GM21825 (cell line): ENCODE results near the gene TECRL.

Experiments
- ATAC-seq: cut with Tn5 transposase; IDR thresholded peaks from one replicate; pipeline ENCODE4 v1.9.1; 2021; ENCODE audit warnings: mild to moderate bottlenecking, moderate library complexity; ENCODE audit not compliant: unreplicated experiment

Gene TECRL

DNA sequence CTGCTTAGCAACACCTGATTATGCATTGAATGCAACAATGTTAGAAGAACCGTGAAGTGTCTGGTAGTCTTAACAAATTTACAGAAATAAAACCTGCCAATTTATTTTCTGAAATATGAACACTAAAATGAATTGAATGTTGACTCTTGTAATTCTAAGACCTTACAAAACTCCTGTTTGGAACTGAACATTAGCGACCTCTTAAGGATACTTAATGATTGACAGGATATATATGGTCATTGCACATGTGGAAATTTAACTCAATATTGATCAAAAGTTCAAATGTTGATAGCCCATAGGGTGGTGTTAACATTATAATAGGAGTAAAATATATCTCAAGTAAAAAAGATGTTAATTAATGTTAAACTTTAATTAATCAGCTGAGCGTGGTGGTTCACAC is 79.1 kb downstream of the TECRL start:
- no peak for ATAC-seq

DNA sequence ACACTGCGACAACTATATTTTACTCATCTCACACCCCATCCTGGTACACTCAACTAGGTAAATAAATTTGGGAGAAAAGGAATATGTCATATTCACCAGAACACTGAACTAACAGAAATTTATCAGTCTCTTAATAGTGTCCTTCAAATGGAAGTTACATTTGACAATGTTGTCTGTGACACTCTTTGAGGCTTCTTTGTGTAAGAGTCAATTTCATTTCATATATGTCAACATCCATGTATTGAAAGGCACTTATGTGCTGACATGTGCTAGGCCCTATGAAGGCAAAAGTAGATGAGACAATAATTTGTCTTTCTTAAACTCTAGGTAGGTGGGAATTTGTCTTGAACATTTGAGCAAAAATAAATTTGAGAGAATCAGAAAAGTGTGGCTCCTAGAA is 82.0 kb downstream of the TECRL start:
- no peak for ATAC-seq

DNA sequence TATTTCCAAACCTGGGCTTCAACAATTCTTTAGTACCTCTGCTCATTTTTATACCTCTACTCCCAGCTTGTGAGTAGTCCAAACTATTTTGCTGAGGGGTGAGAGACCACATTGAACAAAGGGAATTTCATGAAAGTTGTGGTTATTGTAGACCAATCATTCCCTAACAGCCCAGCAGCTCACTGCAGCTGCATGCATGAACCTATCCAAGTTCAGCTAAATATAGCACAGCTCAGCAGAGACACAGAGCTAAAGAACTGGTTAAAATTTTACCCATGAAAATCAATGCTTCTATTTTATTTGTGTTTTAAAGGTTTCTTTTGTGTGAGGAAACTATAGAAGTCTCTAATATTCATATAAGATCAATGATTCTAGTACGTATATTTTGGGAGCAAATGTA is 82.7 kb downstream of the TECRL start:
- ATAC-seq, result no peak

DNA sequence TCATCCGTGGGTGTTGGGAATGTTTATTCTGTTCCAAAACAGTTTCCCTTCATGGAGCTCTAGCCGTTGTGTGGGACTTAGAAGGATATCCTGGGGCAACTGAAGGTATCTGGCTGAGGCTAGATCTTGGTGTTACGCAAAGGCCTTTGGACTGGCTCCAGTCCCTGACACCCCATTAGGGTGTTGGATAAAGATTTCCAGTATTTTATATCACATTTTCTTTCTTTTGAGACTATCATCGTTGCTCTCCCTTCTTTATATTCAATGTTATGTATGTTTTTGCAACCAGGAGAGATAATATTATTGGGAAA is 103.0 kb downstream of the TECRL start:
- ATAC-seq, result no peak

DNA sequence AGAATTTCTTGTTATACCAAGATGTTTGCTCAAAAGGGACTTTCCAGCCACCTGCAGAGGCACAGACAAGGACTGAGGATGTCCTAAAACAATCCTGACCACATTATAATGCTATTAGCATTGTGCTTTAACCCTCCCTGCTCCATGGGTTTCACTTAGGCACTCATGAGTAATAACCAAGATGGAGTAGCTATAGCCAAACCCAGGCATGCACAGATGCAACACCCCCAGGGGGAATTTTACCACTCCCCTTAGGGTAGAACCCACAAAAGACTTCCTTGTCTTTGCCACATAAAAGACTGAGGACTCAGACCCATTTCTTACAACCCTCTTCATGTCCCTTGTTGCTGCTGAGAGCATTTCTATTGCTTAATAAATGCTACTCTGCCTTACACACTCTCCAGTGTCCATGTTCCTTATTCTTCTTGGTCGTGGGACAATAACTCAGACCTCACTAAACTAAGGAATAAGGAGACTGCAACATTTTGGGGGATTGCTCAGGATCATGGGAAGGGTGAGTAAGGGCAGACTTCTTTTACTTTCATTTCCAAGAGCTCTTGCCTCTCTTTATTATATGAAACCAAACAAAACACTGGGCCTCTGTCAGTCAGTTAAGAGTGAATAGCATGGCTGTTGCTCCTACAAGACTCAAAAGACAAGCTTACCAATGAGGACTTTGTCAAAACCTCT is 103.5 kb downstream of the TECRL start:
- no peak for ATAC-seq

DNA sequence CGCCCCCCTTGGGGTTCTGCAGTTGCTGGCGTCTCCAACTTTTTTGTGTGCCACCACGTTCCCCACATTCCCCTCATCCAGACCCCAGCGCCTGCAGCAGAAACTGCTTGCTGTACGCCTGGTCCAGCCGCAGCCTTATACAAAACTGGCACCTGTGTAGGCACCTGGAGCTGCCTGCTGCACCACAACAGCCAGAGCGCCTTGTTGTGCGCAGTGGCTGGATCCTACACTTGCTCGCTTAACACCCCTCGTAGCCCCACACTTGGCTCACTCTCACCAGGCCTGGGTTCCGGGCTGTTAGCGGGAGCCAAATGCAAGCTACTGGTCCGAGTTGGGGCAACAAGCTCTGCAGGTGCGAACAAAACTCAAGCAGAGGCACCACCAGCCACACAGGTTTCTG is 136.8 kb downstream of the TECRL start:
- ATAC-seq, result no peak

DNA sequence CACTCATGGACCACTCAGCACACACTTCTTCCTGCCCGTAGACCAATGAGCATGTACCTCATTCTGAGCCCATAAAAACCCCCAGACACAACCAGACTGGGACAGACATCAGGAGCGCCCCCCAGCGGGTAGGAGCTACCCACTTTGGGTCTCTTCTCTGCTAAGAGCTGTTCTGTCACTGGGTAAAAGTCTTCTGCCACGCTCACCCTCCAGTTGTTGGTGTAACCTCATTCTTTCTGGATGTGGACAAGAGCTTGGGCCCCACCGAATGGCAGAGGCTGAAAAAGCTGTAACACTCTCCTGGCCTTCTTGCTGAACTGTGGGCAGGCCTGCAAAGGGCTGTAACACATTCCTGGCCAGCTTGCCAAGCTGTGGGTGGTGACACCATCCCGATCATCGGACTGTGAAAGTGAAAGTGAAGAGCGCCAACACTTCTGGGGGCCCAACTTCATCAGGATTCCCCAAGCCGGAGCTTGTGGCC is 137.6 kb downstream of the TECRL start:
- ATAC-seq, result no peak

DNA sequence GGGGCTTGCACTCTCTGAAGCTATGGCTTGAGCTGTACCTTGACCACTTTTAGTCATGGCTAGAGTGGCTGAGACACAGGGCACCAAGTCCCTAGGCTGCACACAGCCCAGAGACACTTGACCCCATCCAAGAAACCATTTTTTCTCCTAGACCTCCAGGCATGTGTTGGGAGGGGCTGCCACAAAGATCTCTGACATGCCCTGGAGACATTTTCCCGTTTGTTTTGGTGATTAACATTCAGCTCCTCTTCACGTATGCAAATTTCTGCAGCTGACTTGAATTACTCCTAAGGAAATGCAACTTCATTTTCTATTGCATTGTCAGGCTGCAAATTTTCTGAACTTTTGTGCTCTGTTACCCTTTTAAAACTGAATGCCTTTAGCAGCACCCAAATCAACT is 142.6 kb downstream of the TECRL start:
- no peak for ATAC-seq

DNA sequence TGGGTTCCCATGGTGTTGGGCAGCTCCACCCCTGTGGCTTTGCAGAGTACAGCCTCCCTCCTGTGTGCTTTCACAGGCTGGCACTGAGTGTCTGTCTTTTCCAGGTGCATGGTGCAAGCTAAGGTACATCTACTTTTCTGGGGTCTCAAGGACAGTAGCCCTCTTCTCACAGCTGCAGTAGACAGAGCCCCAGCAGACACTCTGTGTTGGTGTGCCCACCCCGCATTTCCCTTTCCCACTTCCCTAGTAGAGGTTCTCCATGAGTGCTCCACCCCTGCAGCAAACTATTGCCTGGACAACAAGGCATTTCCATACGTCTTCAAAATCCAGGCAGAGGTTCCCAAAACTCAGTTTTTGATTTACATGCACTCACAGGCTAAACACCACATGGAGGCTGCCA is 143.0 kb downstream of the TECRL start:
- no peak for ATAC-seq

DNA sequence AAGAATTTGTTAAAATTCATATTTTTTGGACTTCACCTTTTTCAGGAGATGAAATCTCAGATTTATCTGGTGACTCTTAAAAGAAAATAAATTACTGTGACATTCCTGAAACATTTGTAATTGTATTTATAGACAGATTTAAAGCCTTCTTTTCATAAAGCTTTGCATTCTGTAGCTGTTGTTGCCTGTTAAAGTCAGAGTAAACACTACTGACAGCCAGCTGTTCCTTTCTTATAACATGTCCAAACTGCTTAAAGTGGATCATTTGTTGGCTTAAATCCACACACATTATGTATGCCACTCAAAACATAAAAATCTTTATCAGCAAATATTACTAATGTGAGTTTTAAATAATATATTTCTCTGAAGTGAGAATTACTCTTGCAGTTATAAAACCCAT is 157.5 kb downstream of the TECRL start:
- ATAC-seq, result no peak

DNA sequence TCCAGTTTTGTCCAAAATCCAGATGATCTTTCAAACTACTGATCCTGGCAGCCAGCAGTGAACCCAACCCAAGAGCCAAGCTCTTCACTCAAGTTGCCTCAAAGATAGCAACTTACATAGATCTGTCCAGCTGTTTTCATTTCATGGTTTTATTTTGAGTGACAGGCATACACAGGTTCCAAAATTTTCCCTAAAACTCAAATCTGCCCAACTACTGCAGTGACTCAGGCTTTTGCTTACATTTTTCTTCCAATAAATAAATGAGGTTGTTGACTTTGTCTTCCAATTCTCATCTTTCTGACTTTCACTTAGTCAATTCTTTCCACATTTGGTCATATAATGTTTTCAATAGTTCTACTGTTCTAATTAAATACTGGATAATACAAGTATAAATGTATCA is 158.8 kb downstream of the TECRL start:
- no peak for ATAC-seq

DNA sequence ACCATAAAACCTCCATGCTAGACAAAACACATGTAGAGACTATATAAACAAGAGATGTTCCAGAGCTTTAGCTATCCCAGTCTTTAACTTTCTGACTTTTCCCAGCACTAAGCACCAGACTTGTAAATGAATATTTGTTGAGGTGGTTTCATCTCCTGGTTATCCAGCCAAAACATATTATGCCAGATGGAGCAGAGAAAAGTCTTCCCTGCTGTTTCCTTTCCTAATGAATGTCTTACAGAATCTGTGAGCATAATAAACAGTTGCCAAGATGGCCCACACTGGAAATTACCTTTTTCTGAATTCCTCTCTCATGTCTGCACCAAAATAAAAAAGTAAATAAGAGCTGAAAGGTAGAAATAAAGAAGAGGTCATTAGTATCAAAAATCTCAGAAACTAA is 159.2 kb downstream of the TECRL start:
- ATAC-seq, result no peak

DNA sequence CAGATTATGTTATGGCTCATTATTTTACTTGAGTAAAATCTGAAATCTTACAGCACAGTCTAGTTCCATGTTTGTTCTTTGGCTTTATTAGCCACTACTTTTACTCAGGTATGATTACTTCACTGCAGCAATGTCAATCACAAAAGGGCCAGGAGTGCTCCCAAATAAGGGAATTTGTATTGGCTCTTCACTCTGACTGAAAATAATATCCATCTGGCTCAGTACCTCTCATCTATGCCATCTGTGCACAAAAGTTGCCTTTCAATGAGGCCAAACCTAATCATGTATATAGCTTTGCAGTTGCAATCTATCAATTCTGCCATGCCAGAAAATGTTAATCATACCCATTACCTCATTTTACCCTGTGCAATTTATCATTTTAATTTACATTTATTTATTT is 161.1 kb downstream of the TECRL start:
- ATAC-seq, result no peak

DNA sequence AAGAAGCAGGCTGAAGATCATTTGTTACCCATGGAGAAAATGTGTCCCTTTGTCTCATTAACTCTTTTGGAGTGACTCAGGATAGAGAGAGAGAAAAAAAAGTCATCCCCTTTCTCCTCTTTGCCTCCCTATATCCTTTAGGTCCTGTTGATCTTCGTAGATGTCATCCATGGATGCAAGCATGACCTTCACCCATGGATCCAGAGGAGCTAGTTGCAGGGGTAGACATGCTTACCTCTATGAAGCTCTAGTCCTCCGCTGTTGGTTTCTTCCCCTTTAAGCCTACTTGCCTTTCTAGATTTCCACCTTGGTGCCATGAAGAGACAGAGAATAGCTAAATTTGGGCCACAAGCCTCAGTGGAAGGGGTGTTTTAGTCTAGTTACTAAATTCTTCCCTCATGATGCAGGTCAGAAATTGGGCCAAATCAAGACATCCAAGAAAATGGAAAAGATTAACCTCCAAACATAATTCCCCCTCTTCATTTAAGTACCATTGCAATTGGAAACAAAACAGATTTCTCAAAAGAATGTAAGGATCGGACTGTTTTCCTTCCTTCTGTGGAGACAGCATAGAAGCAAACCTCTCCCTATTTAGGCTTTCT is 178.4 kb downstream of the TECRL start:
- ATAC-seq, result no peak
